GM12801 (cell line): ENCODE measurements around the gene MRPS22.

Source experiments
- CTCF ChIP-seq: IDR thresholded peaks from one replicate; pipeline ENCODE4 v1.5.1; 2011; ENCODE audit warnings: control low read depth; ENCODE audit not compliant: insufficient read length; ENCODE audit errors: extremely low read depth

Gene MRPS22

GRCh38 chr3:139357899-139358298, 14.1 kb downstream of the MRPS22 start:
- no peak for TF ChIP-seq CTCF

- TF ChIP-seq CTCF, result no peak
Observed at GRCh38 chr3:139358841-139359562, 15.2 kb downstream of the MRPS22 start.

GRCh38 chr3:139361276-139361675, 17.5 kb downstream of the MRPS22 start:
- TF ChIP-seq CTCF, result no peak

GRCh38 chr3:139364549-139364948, 20.7 kb downstream of the MRPS22 start:
- TF ChIP-seq CTCF, result no peak

- no peak for TF ChIP-seq CTCF
Observed at GRCh38 chr3:139374099-139374498, 30.3 kb downstream of the MRPS22 start.

GRCh38 chr3:139377378-139377777, 33.6 kb downstream of the MRPS22 start:
- TF ChIP-seq CTCF, result no peak

- no peak for TF ChIP-seq CTCF
Observed at GRCh38 chr3:139378587-139379241, 34.9 kb downstream of the MRPS22 start.
